Measurements from ENCODE around the gene ZDHHC13.

The ZDHHC13 gene

DNA sequence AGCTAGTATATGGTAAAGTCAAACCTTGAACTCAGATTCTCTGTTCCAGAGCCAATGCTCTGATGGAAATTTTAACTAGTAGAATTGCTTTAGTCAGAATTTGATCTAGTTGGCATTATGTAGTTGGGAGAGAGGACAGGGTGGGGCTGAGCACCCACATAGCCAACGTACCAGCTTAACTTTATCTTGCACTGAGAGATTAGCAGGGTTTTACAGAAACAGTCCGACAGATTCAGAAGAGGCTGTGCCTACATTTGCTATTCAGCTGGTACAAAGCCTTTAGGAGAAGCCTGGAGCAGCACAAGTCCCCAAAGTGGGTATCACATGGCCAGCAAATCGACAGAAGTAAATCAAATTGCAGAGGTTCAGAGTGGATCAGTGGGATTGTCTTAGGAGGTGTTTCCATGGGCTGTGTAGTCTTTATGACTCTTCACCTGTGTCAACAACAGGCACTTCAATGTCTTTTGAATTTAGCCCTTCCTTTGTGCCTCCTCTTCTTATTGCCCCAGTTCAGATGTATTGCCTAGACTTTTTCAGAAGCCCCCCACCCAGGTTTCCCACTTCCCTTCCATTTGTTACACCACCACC lies 92.1 kb downstream of the ZDHHC13 start:
- DNase-seq: no peak

DNA sequence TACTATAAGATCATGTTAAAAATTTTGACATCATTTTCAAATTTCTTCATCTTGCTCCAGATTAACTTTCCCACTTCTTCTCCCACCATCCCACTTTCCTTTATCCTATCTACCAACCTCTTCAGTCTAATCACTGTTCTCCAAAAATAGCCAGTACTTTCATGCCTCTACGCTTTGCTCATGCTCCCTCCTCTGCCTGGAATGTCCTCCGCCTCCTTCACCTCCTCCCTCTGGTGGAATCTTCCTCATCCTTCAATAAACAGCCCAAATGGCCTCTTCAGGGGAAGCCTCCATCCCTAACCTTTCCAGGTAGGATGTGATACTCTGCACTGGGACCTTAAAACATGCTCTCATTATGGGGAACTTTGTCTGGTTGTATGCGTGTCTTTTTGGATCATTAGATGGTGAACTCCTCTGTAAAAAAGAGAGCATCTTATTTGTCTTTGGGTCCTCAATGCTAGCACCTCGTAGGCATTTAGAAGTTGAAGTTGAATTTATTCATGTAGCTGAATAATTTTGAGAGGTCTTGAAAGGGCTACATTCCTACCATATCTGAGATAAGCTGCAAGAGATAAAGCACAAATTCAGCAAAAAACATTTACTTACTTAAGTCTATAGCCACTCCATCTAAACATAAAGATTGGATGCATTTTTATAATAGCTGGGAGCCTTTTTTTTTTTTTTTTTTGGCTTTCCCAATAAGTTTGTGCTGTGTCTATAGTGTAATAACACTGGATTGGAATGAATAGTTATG lies 92.8 kb downstream of the ZDHHC13 start:
- no peak for DNase-seq

DNA sequence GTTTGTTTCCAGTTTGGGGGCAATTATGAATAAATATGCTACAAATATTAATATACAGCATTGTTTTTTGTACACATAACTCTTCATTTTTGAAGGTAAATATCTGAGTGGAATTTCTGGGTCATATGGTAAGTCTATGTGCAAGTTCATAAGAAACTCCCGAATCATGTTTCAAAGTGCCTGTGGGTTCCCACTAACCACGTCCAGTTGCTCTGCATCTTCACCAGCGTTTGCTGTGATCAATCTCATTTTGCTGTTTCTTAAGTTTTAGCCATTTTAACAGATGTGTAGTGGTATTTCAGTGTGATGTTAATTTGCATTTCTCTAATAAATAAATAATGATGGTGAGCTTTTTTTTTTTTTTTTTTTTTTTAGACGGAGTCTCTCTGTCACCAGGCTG lies 99.1 kb downstream of the ZDHHC13 start:
- no peak for DNase-seq

DNA sequence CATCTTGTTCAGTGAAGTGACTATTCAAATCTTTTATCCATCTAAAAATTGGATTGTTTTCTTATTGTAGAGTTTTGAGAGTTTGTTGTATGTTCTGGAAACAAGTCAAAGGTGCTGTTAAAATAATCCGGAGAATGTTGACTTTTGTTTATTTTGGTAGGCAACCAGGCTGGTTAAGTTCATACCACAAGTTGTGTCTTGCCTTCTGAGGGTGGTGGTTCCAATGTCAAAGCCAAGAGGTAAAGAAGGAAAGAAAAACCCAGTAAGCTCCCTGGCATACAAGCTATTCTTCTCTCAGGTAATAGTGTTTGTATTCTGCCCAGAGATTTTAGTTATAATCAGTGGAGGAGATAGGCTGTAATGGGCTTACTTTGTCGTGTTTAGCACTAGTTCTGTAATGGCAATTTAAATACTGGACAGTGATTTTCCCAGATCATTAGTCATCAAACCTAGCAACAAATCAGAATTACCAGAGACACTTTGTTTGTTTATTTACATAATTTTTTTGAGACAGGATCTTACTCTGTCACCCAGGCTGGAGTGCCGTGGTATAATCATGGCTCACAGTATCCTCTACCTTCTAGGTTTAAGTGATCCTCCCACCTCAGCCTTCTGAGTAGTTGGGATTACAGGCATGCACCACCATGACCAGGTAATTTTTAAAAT lies 99.9 kb downstream of the ZDHHC13 start:
- no peak for DNase-seq

- DNase-seq: no peak
Measured at GRCh38 chr11:19218216-19218615, 101.2 kb downstream of the ZDHHC13 start.

DNA sequence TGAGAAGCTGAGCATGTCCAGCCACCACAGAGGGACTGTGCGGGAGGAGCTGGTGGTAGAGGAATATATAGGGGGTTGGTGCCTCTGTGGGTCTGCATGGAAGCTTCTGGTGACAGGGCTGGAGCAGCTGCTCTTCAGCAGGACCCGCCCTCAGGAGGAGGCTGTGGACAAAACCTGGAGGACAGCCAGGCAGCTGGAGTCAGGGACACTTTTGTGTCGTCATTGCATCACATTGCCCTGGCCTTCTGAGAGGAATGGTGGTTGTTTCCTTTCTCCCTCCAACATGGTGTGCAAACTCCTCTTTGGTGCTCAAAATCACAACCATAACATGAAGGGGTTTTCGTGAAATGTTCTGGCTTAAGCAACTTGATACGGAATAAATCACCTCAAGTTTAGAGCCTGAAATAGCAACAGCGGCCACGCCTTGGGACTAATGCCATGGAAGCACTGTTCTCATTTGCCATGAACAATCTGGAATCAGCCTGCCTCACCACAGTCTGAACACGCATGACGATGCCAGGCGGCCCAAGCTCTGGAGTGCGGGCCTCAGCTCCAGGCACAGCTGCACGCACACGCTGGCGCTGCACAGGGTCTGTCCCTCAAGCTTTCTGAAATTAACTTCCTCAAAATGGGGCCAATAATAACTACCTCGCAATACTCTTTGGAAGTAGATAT lies 102.0 kb downstream of the ZDHHC13 start:
- no peak for DNase-seq

- DNase-seq: no peak
Measured at GRCh38 chr11:19220903-19221724, 104.1 kb downstream of the ZDHHC13 start.

DNA sequence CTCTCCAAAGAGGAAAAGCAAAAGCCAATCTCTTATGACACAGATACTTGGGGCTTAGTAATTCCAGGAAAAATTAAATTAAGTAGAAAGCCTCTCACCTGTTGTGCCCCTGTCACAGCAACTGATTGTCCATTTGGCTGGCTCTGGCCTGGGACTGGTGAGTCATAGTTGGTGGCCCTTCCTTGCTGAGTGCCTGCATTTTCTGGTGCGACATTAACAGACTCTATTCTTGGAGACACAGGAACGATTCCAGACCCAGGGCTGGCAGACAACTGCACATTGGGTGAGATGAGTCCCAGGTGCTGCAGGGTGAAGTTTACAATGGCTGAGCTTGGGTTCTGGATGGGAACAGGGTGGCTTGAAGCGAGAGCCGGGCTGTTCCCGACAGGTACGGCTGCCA lies 108.2 kb downstream of the ZDHHC13 start:
- DNase-seq: no peak

DNA sequence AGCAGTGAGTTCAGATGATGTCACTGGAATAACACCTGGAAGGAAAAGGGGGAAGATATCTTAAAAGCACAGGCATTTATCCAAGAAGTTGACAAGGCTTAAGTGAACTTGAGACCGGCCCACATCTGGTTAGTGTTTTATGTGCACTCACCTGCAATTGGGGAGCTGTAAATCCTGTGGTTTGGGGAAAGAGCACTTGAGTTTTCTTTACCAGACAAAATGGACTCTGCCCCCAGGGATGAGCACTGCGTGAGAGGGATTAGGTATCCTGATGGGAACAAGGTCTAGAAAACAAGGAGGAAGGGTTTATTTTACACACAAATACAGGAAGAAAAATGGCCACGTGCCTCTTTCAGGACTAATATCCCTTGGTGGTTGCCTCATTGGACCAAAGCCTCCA lies 108.6 kb downstream of the ZDHHC13 start:
- DNase-seq: no peak

Measured in fibroblast of upper back skin (primary cell).